Colonic mucosa (tissue), 4 donors: ENCODE data around the gene NELL2. TPM values are rescaled to one million over a fixed set of nuclear protein-coding genes. Genes with fewer than 3 reads are reported as not detected.

Experiments
- DNase-seq: peaks from one replicate; pipeline ENCODE4 v3.0.0-alpha.2; 2020
- H3K27ac ChIP-seq: fragments of 200-600 bp; one replicate; pipeline ENCODE4 v1.8.0; 2021
- H3K27me3 ChIP-seq: fragments of 200-600 bp; one replicate; pipeline ENCODE4 v1.8.0; 2021
- H3K36me3 ChIP-seq: fragments of 200-600 bp; one replicate; pipeline ENCODE4 v1.8.0; 2021
- H3K4me1 ChIP-seq: fragments of 200-600 bp; one replicate; pipeline ENCODE4 v1.8.0; 2021; ENCODE audit warnings: mild to moderate bottlenecking
- H3K4me3 ChIP-seq: fragments of 200-600 bp; one replicate; pipeline ENCODE4 v1.8.0; 2021
- H3K9ac ChIP-seq, 2 donors: one replicate each; pipeline ENCODE4 v1.7.0; 2013; ENCODE audit warnings: control low read depth in 2 of 2, low read depth in 2 of 2, low read length in 2 of 2
- H3K9me3 ChIP-seq: fragments of 200-600 bp; one replicate; pipeline ENCODE4 v1.8.0; 2021
- CTCF ChIP-seq: fragments of 200-600 bp; IDR thresholded peaks from one replicate; pipeline ENCODE4 v1.8.0; 2022; ENCODE audit warnings: antibody characterized with exemption, mild to moderate bottlenecking
- intact Hi-C: fragments of 100-400 bp; cut with DNase I; formaldehyde crosslinking; loops from one replicate; pipeline ENCODE4 v1.14.1; 2022
- total RNA-seq, 2 donors: library from RNA; stranded (reverse); fragmentation: NEBNext Ultra II Directional in 1 of 2; extraction: Animal tissue kit (Norgen Biotek cat#: 25700) in 1 of 2; gene quantifications; one replicate each; pipeline ENCODE4 v1.2.1, GENCODE V29; 2021
- donor health status: healthy.
- donor health status: DM: no; HTN: no; CAD: no.
- donor health status: DM: no; HTN: no; CAD: no.

Gene NELL2
- total RNA-seq, 2 donors from 2014 or later, result 2.1 to 3.0 TPM

- Histone ChIP-seq H3K36me3 (no peaks in the 10 kb centered on the region), H3K9ac (no peak overlapping the region), H3K27me3 (no peaks in the 10 kb centered on the region), H3K27ac (no peak overlapping the region), H3K9me3 (no peaks in the 10 kb centered on the region), H3K4me1 (no peaks in the 10 kb centered on the region), H3K4me3 (no peak overlapping the region)
- TF ChIP-seq CTCF, result no peak
- no peak for DNase-seq
- intact Hi-C loops, result no loop called here
These were observed 235.5 kb downstream of the NELL2 start for GRCh38 chr12:44640427-44641190.

- Histone ChIP-seq H3K9me3 (no peaks in the 10 kb centered on the region), H3K9ac (no peak overlapping the region), H3K27ac (no peak overlapping the region), H3K4me3 (no peak overlapping the region), H3K27me3 (no peaks in the 10 kb centered on the region), H3K4me1 (no peaks in the 10 kb centered on the region), H3K36me3 (no peaks in the 10 kb centered on the region)
- no peak for DNase-seq
- TF ChIP-seq CTCF, result no peak
- intact Hi-C loops, result no loop called here
These were observed 238.2 kb downstream of the NELL2 start for GRCh38 chr12:44637875-44638274.

- DNase-seq, result no peak
- no peaks in the 10 kb centered on the region for H3K27me3 ChIP-seq
- TF ChIP-seq CTCF, result no peak
- intact Hi-C loops, result no loop called here
- H3K27ac ChIP-seq, result no peak overlapping the region
- H3K4me3 ChIP-seq, result no peak overlapping the region
- no peaks in the 10 kb centered on the region for H3K36me3 ChIP-seq
- no peak overlapping the region for H3K9ac ChIP-seq
- H3K9me3 ChIP-seq, result no peaks in the 10 kb centered on the region
- no peaks in the 10 kb centered on the region for H3K4me1 ChIP-seq
These were observed 247.9 kb downstream of the NELL2 start for GRCh38 chr12:44628180-44628579.

- H3K4me1 ChIP-seq, result no peaks in the 10 kb centered on the region
- intact Hi-C loops, result no loop called here
These were observed 248.5 kb downstream of the NELL2 start for GRCh38 chr12:44627387-44628166.

GRCh38 chr12:44626883-44627282 is 249.2 kb downstream of the NELL2 start:
- no peaks in the 10 kb centered on the region for H3K4me1 ChIP-seq
- no peak overlapping the region for H3K27ac ChIP-seq
- no peaks in the 10 kb centered on the region for H3K27me3 ChIP-seq
- H3K9me3 ChIP-seq, result no peaks in the 10 kb centered on the region
- DNase-seq, result no peak
- TF ChIP-seq CTCF, result no peak
- no peak overlapping the region for H3K4me3 ChIP-seq
- intact Hi-C loops, result no loop called here
- H3K36me3 ChIP-seq, result no peaks in the 10 kb centered on the region
- no peak overlapping the region for H3K9ac ChIP-seq

More at GRCh38 chr12:44627387-44628166, 248.5 kb downstream of the NELL2 start:
- TF ChIP-seq CTCF, result no peak
- Histone ChIP-seq H3K4me3 (no peak overlapping the region), H3K27ac (no peak overlapping the region), H3K27me3 (no peaks in the 10 kb centered on the region), H3K9ac (no peak overlapping the region), H3K36me3 (no peaks in the 10 kb centered on the region), H3K9me3 (no peaks in the 10 kb centered on the region)
- DNase-seq, result no peak
